CD4-positive, alpha-beta T cell (primary cell): ENCODE data around the gene BCL11B. TPM values are rescaled to one million over a fixed set of nuclear protein-coding genes. Genes with fewer than 3 reads are reported as not detected.

Experiments
- ATAC-seq: fragments of 200-7000 bp; cut with Tn5 transposase; one replicate; pipeline ENCODE4 v1.10.0; 2022; ENCODE audit warnings: mild to moderate bottlenecking; ENCODE audit not compliant: poor library complexity
- CTCF ChIA-PET: fragments of 350-600 bp; sonication (Branson Sonifier 250); formaldehyde crosslinking; loops from one replicate; lab custom pipeline; 2021; ENCODE audit warnings: antibody characterized with exemption, inconsistent platforms; lab: Charles Lee
- POLR2A ChIA-PET: fragments of 350-600 bp; sonication (Branson Sonifier 250); formaldehyde crosslinking; loops from one replicate; lab custom pipeline; 2021; ENCODE audit warnings: antibody characterized with exemption, inconsistent platforms; lab: Charles Lee
- DNase-seq, 14 experiments: peaks; one replicate each; pipeline ENCODE4 v3.0.0-alpha.2; 2013 to 2020; ENCODE audit warnings: mixed read lengths in 2 of 14
- H3K27ac ChIP-seq, 2 donors: one replicate each; pipeline versions ENCODE4 v1.5.1 to v1.7.0; 2013; ENCODE audit warnings: low read length in 2 of 2, low read depth in 1 of 2, mild to moderate bottlenecking in 1 of 2
- H3K27me3 ChIP-seq, 2 experiments: 1 replicate in 1 of 2; 2 replicates in 1 of 2; pipeline versions ENCODE4 v1.6.1 to v1.7.0; 2013; ENCODE audit warnings: low read length in 2 of 2, control low read depth in 1 of 2, mild to moderate bottlenecking in 1 of 2, moderate library complexity in 1 of 2; ENCODE audit not compliant: insufficient read depth in 2 of 2, control insufficient read depth in 1 of 2
- H3K36me3 ChIP-seq: one replicate; pipeline ENCODE4 v1.6.1; 2013; ENCODE audit warnings: low read length, control low read depth; ENCODE audit not compliant: insufficient read depth
- H3K4me1 ChIP-seq: one replicate; pipeline ENCODE4 v1.6.1; 2013; ENCODE audit warnings: low read length, control low read depth; ENCODE audit not compliant: insufficient read depth
- H3K4me3 ChIP-seq: one replicate; pipeline ENCODE4 v1.5.1; 2013; ENCODE audit warnings: mild to moderate bottlenecking, low read length, moderate library complexity
- H3K9me3 ChIP-seq, 2 experiments: 1 replicate in 1 of 2; 2 replicates in 1 of 2; pipeline versions ENCODE4 v1.6.1 to v1.7.0; 2013; ENCODE audit warnings: low read length in 2 of 2, mild to moderate bottlenecking in 2 of 2, control low read depth in 1 of 2, moderate library complexity in 1 of 2; ENCODE audit not compliant: control insufficient read depth in 1 of 2, insufficient read depth in 1 of 2
- H3K27ac Mint-ChIP-seq: one replicate; pipeline ENCODE4 v1.8.0; 2020; ENCODE audit warnings: mixed read lengths
- H3K27me3 Mint-ChIP-seq: one replicate; pipeline ENCODE4 v1.8.0; 2021; ENCODE audit warnings: mixed read lengths
- H3K36me3 Mint-ChIP-seq: one replicate; pipeline ENCODE4 v1.8.0; 2021; ENCODE audit warnings: low read depth, mixed read lengths
- H3K4me1 Mint-ChIP-seq: one replicate; pipeline ENCODE4 v1.8.0; 2021; ENCODE audit warnings: low read depth, mixed read lengths
- H3K4me3 Mint-ChIP-seq: one replicate; pipeline ENCODE4 v1.8.0; 2020; ENCODE audit warnings: mild to moderate bottlenecking, mixed read lengths
- H3K9me3 Mint-ChIP-seq: one replicate; pipeline ENCODE4 v1.8.0; 2020; ENCODE audit warnings: mixed read lengths
- CTCF ChIP-seq: fragments of 200-600 bp; IDR thresholded peaks from one replicate; pipeline ENCODE4 v1.8.0; 2022; ENCODE audit warnings: antibody characterized with exemption, mild to moderate bottlenecking
- intact Hi-C, 2 experiments: fragments of 100-400 bp; cut with DNase I in 1 of 2; cut with micrococcal nuclease in 1 of 2; formaldehyde crosslinking; loops; one replicate each; pipeline versions ENCODE4 v1.15.1 to v1.9.0; 2023 to 2025; cut with DNase I, micrococcal nuclease
- total RNA-seq, 174 experiments: library from RNA in 2 of 174; stranded (reverse) in 2 of 174; gene quantifications; one replicate each; pipeline ENCODE4 v1.2.3 and lab custom pipeline; 2021 to 2026

The BCL11B gene
- total RNA-seq, 2 experiments from 2014 or later = 244 to 254 TPM

DNA sequence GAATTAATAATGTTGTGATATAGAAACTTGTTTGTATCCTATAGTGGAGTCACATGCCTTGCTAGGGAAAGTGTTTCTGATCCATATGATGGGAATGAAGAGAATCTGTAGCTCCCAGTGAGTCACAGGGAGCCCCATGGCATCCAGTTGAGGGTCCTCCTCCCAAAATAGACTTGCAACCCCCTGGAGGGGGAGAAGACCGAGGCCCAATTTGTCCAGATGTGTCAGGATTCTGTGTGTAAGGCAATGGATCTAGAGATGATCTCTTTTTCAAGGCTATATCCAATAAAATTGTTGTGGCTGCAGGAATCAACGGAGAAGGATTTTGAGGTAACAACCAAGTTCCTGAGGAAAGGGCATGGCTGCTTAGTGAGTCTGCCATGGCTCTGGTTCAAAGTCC, 121.8 kb downstream of the BCL11B start:
- CTCF ChIA-PET = no interaction called here
- Mint-ChIP-seq H3K9me3 (no peaks in the 10 kb centered on the region), H3K27me3 (no peaks in the 10 kb centered on the region), H3K4me1 (peaks cover under 1% of the 10 kb centered on the region), H3K27ac (no peak overlapping the region), H3K4me3 (no peak overlapping the region), H3K36me3 (no peaks in the 10 kb centered on the region)
- H3K4me3 ChIP-seq = no peak overlapping the region
- no peaks in the 10 kb centered on the region for H3K9me3 ChIP-seq
- H3K4me1 ChIP-seq = no peaks in the 10 kb centered on the region
- H3K36me3 ChIP-seq = no peaks in the 10 kb centered on the region
- intact Hi-C loops = no loop called here
- no peaks in the 10 kb centered on the region for H3K27me3 ChIP-seq
- DNase-seq = no peak
- TF ChIP-seq CTCF = no peak
- POLR2A ChIA-PET = interaction anchor here (1.0 kb wide), 1 partner anchor 12 kb away, joined by 3 read pairs; no protein-coding TSS in a partner anchor
- ATAC-seq = no peak
- no peak overlapping the region for H3K27ac ChIP-seq

GRCh38 chr14:99148861-99149610, 123.0 kb downstream of the BCL11B start:
- POLR2A ChIA-PET = no interaction called here
- Histone ChIP-seq H3K27ac (no peak overlapping the region), H3K36me3 (no peaks in the 10 kb centered on the region), H3K27me3 (no peaks in the 10 kb centered on the region), H3K4me3 (no peak overlapping the region), H3K4me1 (no peaks in the 10 kb centered on the region), H3K9me3 (no peaks in the 10 kb centered on the region)
- Mint-ChIP-seq H3K9me3 (no peaks in the 10 kb centered on the region), H3K4me3 (no peak overlapping the region), H3K27ac (no peak overlapping the region), H3K27me3 (no peaks in the 10 kb centered on the region), H3K36me3 (no peaks in the 10 kb centered on the region), H3K4me1 (no peaks in the 10 kb centered on the region)
- intact Hi-C loops = no loop called here
- ATAC-seq = no peak
- no peak for TF ChIP-seq CTCF
- DNase-seq = no peak
- CTCF ChIA-PET = no interaction called here

DNA sequence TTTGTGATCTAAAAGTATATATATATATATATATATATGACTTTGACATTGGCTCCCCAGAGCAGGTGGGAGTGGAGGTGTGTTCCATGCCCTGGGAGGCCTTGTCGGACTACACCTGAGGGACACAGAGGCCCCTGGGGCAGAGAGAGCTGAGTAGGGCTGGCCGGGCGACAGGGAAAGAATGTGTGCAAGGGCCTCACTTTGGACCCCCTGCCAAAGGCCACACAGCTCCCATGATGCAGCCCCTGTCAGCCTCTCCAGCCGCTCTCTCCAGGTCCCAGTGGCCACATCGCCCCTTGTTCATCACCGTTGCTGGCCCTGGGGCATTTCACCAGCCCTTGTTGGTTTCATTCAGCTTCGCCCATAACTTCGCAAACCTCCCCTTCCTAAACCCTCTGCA, 123.9 kb downstream of the BCL11B start:
- no peaks in the 10 kb centered on the region for H3K4me1 ChIP-seq
- no peak for DNase-seq

More for the DNA sequence above, 123.9 kb downstream of the BCL11B start:
- H3K27me3 Mint-ChIP-seq = no peaks in the 10 kb centered on the region
- Histone ChIP-seq H3K36me3 (no peaks in the 10 kb centered on the region), H3K27me3 (no peaks in the 10 kb centered on the region), H3K9me3 (no peaks in the 10 kb centered on the region), H3K4me3 (no peak overlapping the region), H3K27ac (no peak overlapping the region)
- no peaks in the 10 kb centered on the region for H3K9me3 Mint-ChIP-seq
- H3K4me3 Mint-ChIP-seq = no peak overlapping the region
- H3K36me3 Mint-ChIP-seq = no peaks in the 10 kb centered on the region
- intact Hi-C loops = no loop called here
- TF ChIP-seq CTCF = no peak
- CTCF ChIA-PET = interaction anchor here (0.7 kb wide), 1 partner anchor 124 kb away, joined by 3 read pairs; the partner anchor contains the start of gene BCL11B
- POLR2A ChIA-PET = no interaction called here
- H3K4me1 Mint-ChIP-seq = no peaks in the 10 kb centered on the region
- no peak overlapping the region for H3K27ac Mint-ChIP-seq
- no peak for ATAC-seq
